Epithelial cell of proximal tubule (primary cell): Measurements from ENCODE around the gene TAGLN2. TPM values are rescaled to one million over a fixed set of nuclear protein-coding genes. Genes with fewer than 3 reads are reported as not detected.

ENCODE experiments used
- DNase-seq: peaks from one replicate; pipeline ENCODE4 v3.0.0-alpha.2; 2011; ENCODE audit warnings: low read depth
- H3K4me3 ChIP-seq: 2 replicates; pipeline ENCODE4 v1.5.1; 2011; ENCODE audit warnings: low read depth, mild to moderate bottlenecking, low read length
- total RNA-seq: library from RNA; depleted of rRNA; stranded (reverse); fragments of >200 nt; gene quantifications from 2 replicates; pipeline ENCODE4 v1.2.3, GENCODE V29; 2015
- TF ChIP-seq, protein P1 (sequence below): conservative IDR thresholded peaks from 2 replicates; pipeline ENCODE4 v1.5.1; 2012; ENCODE audit warnings: low read depth, mild to moderate bottlenecking, low read length

The TAGLN2 gene
- total RNA-seq, 1 donor from 2014 or later, result 584 TPM

GRCh38 chr1:159930634-159931033, 5.3 kb upstream of the TAGLN2 start:
- DNase-seq, result no peak
- H3K4me3 ChIP-seq, result no peak overlapping the region
- TF ChIP-seq, protein P1, sequence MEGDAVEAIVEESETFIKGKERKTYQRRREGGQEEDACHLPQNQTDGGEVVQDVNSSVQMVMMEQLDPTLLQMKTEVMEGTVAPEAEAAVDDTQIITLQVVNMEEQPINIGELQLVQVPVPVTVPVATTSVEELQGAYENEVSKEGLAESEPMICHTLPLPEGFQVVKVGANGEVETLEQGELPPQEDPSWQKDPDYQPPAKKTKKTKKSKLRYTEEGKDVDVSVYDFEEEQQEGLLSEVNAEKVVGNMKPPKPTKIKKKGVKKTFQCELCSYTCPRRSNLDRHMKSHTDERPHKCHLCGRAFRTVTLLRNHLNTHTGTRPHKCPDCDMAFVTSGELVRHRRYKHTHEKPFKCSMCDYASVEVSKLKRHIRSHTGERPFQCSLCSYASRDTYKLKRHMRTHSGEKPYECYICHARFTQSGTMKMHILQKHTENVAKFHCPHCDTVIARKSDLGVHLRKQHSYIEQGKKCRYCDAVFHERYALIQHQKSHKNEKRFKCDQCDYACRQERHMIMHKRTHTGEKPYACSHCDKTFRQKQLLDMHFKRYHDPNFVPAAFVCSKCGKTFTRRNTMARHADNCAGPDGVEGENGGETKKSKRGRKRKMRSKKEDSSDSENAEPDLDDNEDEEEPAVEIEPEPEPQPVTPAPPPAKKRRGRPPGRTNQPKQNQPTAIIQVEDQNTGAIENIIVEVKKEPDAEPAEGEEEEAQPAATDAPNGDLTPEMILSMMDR, result no peak

- no peak for DNase-seq
- TF ChIP-seq, protein P1, result no peak
- no peak overlapping the region for H3K4me3 ChIP-seq
Measured at GRCh38 chr1:159930216-159930615, 4.9 kb upstream of the TAGLN2 start.

DNA sequence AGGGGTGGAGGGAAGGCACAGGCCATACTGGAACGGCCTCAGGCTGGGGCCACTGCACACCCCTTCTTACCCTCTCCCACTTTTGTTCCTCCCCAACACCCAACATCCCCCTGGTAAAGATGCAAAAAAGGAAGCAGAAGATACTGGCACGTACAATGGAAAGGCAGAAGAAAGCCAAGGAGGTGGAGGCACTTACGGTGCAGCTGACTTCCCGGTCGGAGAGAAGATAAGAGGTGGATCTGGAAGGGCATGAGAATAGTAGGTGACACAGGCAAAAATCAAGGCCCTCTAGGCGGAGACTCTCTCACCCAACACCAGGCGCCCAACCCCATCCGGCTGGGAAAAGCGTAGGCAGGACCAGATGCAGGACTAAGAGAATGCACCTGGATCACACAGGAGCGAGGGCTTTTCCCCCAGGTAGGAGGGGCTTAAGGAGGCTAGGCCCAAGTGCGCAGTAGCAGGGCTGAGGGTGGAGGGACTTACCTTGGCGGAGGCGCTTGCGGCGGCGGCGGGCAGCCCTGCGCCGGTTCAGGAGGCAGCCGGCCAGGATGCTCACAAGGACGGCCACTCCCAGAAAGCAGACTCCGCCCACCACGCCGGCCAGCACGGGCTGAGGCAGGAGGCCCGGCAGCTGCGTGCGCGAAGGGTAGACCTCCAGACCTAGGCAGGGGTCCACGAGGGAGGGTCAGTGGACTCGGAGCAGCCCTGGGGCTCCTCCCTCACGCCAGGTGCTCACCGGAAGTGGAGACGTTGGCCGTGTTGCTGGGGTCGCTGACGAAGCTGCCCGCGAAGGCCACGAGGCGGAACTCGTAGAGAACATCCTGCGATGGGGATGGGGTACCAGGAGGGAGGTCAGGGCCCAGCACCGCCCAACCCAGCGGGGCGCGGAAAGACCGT, 4.1 kb upstream of the TAGLN2 start:
- no peak for DNase-seq
- TF ChIP-seq, protein P1, result no peak
- no peak overlapping the region for H3K4me3 ChIP-seq

DNA sequence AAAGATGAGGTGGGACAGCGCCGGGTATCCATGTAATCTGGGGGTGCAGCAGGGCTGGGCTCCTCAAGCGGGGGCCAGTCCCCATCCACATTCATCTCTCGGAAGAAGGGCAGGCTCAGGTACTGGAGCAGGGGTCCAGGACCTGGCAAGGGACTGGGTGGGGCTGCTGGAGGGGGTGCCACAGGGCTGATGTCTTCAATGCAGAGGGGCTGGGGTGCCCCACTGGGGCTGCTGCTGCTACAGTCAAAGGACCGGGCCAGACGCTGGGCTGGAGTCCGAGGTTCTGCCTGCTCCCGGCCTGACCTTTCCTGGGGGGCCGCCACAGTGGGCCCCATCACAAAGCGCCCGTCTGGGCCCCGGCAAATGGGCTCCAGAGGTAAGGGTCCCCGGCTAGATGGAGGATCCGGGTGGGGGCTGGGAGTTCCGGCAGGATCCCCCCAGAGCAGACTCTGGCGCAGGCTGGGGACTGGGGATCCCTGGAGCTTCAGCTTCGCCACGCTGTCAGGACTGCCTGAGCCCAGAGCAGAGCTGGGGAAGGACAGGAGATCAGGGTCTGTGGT, 3.3 kb upstream of the TAGLN2 start:
- TF ChIP-seq, protein P1, result no peak
- no peak overlapping the region for H3K4me3 ChIP-seq
- DNase-seq, result no peak

- no peak for DNase-seq
- no peak overlapping the region for H3K4me3 ChIP-seq
- TF ChIP-seq, protein P1, result no peak
Measured at GRCh38 chr1:159927849-159928431, 2.6 kb upstream of the TAGLN2 start.

GRCh38 chr1:159927211-159927848, 2.0 kb upstream of the TAGLN2 start:
- TF ChIP-seq, protein P1, result no peak
- no peak for DNase-seq
- no peak overlapping the region for H3K4me3 ChIP-seq
